Activated CD4-positive, alpha-beta T cell treated with anti-CD3 and anti-CD28 coated beads for 1 hour (primary cell): ENCODE measurements around the gene MCM9.

ENCODE experiments used
- DNase-seq: peaks from one replicate; pipeline ENCODE4 v3.0.0-alpha.2; 2020

MCM9 gene

DNA sequence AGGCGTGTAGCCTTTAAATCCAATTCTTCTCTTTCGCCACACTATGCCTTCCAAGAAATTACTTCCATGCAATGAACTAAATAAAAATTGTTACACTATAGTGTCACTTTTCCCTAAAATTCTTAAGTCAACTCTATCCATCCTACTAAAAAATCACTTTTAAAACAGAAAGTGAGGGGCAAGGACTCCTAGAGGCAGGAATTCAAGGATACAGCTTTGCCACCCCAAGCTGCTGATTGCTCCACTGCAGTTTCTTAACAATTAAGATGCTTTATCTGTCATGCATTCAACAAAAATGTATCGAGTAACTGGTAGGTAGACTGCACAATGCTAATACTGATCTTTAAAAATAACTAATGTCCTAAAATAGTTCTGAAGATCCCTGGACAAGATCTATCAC, 4.3 kb downstream of the MCM9 start:
- DNase-seq, result no peak

DNA sequence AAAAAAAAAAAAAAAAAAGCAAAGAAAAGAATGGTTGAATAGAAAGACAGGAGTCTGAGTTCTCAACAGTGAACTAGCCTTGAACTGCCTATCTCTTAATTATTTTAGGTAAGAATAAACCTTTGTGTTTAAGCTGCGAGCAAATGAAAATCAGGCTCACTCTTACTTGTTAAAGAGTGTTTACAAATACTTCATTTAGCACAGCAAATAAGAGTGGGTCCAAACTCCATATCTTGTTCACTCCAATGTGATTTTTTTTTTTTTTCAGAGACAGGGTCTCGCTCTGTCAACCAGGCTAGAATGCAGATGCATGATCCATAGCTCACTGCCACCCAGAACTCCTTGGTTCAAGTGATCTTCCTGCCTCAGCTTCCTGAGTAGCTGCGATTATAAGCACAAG, 11.9 kb downstream of the MCM9 start:
- no peak for DNase-seq

DNA sequence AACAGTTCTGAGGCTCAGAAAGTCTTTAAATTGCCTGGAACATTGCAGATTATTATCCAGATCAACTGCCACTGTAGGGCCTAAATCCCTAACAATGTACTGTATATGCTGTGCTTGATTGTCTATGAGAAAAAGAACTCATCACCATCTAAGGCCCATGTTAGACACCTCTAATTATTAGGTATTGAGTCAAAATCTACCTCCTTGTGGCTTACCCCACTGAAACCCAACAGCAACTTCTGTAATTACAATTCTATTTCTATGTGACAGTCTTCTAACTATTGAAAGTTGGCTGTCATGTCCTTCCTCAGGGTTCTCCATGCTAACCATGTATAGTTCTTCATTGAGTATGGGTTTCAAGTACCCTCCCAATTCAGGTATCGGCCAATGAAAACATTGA, 13.9 kb downstream of the MCM9 start:
- DNase-seq, result no peak

DNA sequence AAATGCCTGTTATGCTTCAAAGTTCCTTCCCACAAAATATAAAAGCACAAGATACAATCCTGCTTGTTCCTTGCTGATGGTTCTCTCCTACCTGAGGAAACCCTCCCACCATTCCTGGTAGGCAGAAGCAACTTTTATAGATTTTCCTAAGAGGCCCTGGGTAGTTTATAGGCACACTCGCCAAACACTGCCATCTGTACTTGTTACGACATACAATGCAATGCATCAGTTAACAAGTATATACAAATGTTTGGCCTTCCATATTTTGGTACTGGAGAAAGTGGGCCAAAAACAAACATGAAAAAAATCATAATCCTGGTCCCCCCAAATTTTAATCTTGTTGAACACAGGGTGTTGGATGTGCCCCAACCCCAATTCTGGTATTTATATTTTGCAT, 16.6 kb downstream of the MCM9 start:
- DNase-seq, result no peak

DNA sequence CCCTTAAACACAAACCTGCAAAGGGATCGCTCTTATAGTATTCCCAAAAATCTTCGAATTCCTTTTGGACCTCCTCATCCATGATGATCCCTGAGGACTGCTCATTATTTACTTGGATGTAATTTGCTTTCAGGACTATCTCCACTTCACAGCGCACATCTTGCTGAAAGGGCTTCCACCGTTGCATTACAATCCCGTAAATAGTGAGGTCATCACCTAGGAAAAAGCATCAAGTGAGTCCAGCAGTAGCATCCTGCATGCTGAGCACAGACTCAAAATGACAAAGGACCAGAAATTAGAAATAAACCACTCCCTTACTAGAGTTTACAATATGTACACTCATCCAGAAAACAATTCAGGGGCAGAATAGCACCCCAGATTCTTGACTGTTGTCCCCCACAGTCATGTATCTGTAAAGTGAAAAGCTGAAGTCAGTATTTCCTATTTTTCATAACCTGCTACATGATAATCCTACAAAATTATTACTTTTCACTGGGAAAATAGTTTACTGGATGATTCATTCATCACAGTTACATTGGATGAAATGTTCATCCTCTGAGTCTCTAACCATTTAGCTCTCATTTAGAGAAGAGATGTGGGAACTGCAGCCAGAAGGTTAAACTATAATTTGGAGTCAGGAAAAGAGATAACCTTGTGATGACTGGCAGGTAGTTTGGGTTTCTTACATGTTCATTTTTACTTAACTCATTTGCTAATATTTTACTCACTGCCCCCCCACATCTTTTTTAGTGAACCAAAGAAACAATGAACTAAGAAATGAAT, 17.2 kb downstream of the MCM9 start:
- no peak for DNase-seq

DNA sequence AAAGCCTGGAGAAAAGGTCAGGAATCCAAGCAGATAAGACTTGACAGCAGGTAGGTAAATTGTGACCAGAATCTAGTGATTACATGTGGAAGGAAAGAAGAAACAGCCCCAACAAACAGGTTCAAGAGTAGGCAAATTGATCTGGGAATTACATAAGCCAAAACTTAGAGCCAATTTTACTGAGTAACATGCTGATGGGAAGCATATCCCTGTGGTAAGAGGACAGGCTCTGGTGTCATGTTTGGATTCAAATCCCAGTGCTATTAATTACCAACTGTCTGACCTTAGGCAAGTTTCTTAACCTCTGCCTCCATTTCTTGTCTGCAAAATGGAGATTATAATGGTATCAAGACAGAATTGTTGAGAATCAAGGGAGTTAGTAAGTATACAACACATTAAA, 20.4 kb downstream of the MCM9 start:
- DNase-seq, result no peak

DNA sequence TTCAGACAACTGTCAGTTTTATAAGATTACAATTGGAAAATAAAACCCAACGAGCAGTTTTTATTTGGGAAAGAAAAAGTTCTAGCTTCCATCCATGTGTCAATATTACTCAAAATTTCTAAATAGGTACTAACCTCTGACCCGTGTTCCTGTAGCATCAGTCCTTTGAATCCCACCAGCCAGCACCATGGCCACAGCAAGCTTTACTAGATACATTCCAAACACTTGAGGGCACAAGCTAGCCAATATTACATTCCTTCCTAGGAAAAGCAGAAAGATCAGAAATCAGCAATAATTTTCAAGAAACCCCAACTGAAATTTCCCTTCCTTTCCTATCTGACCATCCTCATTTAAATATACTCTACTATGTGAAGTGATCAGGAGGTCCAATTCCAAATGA, 21.8 kb downstream of the MCM9 start:
- no peak for DNase-seq

DNA sequence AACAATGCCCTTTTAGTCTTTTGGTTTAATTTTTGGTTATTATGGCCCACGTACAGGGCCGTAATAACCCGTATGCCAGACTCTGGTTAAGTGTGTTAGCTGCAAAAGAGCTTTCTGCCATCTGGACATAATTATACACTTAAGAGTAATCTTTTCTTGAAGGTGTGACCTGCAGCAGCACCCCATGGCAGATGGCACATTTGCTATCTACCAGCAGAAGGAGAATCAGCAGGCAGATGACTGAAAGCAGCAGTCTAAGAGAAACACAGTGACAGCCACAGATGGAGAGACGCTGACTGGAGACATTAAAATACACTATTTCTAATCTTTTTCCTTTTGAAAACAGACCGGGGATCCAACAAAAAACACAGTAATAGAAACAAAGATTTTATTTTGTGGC, 22.3 kb downstream of the MCM9 start:
- DNase-seq, result no peak

DNA sequence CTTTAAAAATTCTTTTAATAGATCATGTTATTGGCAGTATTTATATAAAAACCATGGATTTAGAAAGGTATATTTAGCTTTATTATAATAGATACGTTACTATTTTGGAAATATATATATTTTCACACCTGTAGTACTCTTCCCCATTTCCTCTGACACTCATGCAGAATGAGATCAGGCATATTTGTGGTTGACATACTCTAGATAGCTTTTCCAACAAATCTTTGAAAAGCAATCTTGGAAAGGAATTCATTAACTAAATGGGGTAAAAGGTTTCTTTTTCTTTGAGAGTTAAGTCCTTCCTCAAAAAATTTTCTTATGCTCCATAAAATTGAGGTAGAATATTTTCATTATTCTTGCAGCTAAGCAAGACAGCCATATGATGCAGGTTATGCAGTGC, 26.5 kb downstream of the MCM9 start:
- no peak for DNase-seq

DNA sequence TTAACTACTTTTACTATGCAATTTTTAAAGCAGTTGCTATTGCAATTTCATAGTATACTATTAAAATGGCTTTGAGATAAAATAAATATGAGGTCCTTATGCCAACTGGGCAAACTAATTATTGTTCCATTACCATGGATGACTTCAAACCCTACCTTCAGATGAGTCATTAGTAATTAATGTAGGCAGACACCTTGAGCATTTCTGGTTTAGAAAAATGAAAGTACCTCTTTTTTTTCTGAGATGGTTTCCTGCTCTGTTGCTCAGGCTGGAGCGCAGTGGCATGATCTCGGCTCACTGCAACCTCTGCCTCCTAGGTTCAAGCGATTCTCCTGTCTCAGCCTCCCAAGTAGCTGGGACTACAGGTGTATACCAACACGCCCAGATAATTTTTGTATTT, 29.1 kb downstream of the MCM9 start:
- DNase-seq, result no peak

DNA sequence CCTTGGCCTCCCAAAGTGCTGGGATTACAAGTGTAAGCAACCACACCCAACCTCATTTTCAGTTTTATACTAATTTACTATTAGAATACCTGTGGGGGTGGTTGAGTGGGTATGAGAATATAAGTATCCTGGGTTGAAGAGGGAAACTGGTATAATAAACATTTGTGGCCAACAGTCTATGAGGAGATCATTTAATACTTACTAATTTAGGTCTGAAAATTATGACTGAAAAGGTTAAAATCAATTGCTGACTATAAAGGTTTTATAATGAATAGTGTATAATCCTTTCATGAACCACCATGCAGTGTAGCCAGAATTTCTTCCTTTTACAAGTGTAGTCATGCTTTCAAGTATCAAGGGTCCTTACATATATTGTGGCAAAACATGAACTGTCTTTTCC, 29.9 kb downstream of the MCM9 start:
- no peak for DNase-seq

DNA sequence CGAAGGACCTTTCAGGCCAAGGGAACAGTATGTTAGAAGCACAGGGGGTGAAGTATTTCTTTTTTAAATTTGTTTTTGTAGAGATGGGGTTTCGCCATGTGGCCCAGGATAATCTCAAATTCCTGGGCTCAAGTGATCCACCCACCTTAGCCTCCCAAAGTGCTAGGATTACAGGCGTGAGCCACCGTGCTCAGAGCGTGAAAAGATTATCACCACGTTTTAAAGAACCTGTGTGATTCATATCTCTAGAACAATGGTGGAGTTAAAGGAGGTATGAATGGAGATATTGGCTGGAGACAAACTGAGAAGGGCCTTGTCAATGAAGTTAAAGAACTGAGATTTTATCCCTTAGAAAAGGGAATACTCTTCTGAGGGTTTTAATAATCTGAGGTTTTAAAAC, 31.3 kb downstream of the MCM9 start:
- no peak for DNase-seq

DNA sequence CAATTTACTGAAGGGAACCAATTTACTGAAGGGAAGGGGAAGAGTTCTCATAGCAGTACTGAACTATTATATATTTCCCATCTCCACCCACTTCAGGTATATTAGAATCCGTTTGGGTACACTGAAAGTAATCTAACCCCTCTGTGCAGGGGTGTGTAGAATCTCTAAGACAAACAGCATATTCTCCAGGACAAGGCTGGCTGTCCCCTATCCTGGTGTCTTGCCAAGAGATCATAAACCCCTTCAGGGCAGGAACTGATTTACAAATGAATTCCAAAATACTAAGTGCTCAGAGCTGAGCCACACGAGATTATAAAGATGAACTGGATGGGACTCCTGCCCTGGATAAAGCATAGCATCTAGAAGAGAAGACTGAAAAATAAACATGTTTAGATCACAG, 31.8 kb downstream of the MCM9 start:
- no peak for DNase-seq

DNA sequence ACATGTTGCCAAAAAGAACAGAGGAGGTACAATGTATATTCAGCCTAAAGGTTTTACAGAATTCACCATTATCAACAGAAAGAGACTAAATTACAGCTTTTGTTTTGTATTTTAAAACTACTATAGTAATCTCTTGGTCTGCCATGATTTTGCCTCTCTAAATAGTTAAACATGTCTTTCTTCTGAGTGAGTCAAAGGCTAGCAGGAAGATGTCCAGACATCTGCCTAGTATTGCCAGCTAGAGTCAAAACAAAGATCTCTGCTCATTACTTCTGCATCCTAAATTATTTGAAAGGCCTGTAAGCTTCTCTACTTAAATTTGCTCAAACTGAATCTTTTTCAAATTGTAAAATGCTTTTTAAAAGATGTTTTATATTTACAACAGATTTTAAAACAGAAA, 32.2 kb downstream of the MCM9 start:
- DNase-seq, result no peak

DNA sequence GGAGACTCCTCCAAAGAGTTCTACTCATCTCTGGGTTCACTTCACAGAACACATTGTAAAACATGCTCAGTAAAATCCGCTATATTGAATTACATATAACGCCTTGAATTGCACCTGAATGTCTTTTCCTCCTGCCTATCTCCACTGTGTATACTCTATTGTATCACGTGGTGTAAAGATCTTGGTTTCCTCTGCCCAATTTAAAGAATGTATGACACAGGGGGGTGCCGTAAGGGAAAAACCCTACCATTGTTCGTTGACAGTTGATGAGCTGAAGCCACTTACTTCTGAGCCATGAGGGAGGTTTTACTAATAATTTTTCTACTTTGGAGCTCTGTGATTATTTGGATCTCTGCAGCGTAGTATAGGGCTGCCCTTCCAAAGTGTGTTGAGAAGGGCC, 35.0 kb downstream of the MCM9 start:
- no peak for DNase-seq

DNA sequence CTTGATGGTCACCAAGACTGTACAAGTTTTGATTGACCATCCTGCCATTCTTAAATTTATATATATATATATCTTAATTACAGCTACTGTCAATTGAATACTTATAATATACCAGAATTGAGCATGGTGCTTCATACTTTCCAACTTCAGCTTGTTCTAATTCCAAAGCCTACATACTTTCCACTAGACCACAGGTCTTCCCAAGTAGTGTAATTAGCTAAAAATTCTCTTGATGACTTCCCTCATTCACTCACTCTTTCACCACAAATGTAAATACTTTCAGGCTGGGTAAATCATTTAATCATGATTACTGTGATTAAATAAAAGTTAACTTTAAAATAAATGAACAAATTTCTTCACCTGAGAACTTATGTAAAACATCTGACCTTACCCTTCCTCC, 37.6 kb downstream of the MCM9 start:
- DNase-seq, result no peak

DNA sequence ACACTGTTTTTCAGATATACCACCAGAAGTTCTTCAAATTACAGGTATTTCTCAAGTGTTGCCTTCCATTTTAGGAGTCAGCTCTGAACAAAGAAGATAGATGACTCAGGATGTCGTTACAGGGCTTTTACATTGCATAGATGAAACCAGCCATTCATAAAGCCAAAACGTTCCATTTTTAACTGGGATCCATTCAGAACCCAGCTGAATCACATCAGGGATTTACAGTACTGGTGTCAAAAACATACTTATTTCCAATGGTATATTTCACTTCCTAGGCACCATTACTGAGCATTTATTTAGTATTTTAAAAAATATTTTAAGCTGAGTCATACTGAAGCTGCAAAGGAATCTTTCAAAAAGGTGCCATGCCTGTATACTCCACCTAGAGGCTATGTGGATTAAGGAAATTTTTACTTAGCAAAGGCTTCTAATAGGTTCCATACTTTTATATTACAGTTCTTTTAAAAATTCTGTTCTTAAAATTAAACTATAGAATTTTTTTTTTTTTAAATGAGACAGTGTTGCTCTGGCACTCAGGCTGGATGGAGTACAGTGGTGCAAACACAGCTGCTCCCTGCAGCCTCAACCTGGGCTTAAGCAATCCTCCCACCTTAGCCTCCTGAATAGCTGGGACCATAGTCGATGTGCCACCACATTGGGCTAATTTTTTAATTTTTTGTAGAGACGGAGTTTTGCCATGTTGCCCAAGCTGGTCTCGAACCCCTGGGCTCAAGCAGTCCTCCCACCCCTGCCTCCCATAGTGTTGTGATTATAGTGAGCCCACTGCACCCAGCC, 38.4 kb downstream of the MCM9 start:
- no peak for DNase-seq

DNA sequence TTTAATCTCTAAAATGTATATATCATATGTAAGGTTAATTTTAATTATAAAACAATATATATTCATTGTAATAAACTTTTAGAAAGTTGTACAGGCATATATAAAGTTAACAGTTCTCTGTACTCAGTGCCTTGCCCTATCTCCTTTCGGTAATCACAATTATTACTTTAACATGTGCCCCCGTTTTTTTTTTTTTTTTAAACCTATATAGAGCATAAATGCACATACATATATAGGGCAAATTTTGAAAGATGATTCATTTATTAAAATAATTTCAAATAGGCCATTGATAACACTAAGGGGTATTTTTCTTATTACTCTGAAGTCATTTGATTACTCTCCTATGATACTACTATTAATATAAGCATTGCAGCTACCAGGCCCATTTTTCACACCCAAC, 39.1 kb downstream of the MCM9 start:
- DNase-seq, result no peak

DNA sequence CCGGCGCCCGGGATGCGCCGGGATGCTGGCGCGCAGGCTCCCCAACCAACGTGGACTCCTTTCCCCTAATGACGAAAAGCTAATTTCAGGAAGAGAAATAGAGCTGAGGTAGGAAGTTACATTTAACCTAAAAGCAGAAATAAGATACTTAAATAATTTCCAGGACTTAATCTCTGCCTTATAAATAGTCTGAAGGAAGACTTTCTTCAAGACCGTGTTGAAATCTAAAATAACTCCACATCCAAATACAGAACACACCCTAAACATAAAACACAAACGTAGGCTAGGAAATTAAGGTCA, 39.7 kb downstream of the MCM9 start:
- DNase-seq, result no peak

DNA sequence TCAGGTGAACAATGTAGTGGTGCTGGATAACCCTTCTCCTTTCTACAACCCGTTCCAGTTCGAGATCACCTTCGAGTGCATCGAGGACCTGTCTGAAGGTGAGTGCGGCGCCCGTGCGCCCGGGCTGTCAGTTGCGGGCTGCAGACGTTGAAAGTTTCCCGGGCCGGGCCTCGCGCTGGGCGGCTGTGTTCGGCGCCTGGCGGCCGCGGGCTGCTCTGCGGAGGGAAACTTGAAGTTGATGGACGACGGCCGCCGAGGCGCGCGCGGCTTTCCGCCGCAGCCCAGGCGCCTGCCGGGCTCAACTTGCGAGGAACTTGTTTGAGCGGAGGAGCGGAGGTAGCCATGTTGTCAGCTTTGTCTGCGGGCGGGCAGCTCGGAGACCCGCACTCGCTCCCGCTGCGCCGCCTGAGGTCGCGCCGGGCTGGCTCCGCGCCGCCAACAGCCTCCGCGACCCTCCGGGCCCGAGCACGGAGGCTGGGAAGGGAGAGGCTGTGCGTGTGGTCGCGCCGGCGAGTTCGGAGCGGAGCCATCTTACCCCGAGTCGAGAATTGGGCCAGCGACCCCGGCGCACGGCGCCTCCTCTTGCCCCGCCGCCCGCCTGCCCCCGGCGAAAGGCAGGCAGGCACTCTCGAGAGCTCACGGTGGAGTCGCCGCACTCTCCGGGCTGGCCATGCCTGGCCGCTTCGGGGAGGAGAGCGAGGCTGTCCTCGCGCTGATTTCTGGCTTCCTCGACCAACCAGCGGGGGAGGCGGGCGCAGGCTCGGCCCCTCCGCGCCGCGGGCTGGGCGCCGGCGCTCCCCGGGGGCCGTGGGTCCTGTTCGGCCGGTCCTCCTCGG, 40.3 kb downstream of the MCM9 start:
- peak; percentile 45 for DNase-seq

DNA sequence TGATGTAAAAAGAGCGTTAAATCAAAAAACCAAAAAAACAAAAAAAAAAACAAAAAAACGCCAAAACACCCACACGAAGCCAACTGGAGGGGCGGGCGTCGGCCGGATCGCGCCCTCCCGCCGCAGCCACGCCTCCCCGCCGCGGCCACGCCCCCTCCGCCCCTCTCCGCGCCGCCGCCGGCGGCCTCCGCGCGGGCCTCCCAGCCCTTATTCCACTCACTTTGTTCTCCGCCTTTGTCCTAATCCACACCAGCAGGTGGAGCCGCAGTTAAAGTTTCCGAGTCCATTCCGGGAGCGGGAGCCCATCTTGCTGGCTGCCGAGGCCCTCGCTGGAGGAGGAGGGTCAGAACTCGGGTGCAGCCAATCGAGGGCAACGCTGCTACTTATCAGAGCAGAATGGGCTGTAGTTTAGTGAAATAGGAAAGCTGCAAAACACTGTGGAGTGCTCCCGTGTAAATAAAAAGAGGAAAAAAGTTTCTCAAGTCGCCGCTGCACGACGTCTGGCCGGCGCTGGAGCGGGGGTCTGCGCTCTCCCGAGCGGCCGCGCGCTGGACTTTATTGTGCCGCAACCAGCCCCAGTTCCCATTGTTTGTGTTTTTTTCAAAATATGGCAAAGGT, 41.0 kb downstream of the MCM9 start, which contains the start of gene ASF1A:
Gene ASF1A (plus strand): TSS at position 346 of the 618 bp plus-strand sequence. CDS start 262 bp downstream, at position 608.
- DNase-seq, result peak; percentile 92

DNA sequence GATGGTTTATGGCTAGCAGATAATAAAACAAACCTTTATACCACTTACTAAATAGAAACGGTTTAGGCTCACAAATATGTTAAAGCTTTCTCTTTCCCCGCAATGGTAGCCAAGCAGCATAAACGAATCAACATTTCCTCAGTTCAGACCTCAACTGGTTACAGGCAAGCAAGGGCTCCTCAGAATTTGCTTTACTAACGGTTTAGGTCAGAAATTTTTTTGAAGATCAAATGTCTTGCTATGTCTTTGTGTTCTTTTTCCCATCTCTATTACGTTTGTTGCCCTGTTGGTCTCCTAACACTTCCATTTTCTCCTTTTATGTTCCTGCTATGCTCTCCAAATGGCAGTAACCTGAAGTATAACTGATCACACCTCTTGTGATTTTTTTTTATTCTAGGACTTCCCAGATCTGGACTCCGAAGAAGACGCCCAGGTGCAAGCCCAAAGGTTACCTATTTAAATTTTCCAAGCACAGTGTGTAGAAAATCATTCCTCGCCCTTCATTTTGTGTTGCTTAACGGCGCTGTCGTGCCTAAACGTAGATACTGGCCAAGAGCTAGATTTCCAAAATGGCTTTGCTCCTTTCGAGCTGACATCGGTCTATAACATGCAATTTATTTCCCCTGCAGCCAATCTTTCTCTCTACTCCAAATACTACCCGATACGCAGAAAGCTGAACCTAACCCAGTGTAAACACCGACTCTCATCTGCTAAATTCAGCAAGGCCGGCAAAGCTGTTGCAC, 41.7 kb downstream of the MCM9 start:
- DNase-seq, result peak; percentile 24
